SJSA1 (cell line): ENCODE results near the gene EME2. TPM values are rescaled to one million over a fixed set of nuclear protein-coding genes. Genes with fewer than 3 reads are reported as not detected.

Experiments used
- DNase-seq, 2 experiments: peaks; one replicate each; pipeline ENCODE4 v3.0.0-alpha.2; 2015 to 2020; ENCODE audit warnings: low spot score in 2 of 2, low read depth in 1 of 2
- H3K27ac ChIP-seq: fragments of 250-450 bp; sonication (Bioruptor Pico); 2 replicates; pipeline ENCODE4 v1.5.1; 2020; ENCODE audit warnings: mild to moderate bottlenecking, moderate library complexity
- H3K27me3 ChIP-seq: fragments of 250-450 bp; sonication (Bioruptor Pico); replicated peaks from 2 replicates; pipeline ENCODE4 v1.5.1; 2020; ENCODE audit warnings: mild to moderate bottlenecking, moderate library complexity
- H3K36me3 ChIP-seq: fragments of 250-450 bp; sonication (Bioruptor Pico); 2 replicates; pipeline ENCODE4 v1.5.1; 2020; ENCODE audit warnings: mild to moderate bottlenecking
- H3K4me1 ChIP-seq: fragments of 250-450 bp; sonication (Bioruptor Pico); replicated peaks from 2 replicates; pipeline ENCODE4 v1.6.1; 2021; ENCODE audit warnings: mild to moderate bottlenecking
- H3K4me3 ChIP-seq: fragments of 250-450 bp; sonication (Bioruptor Pico); 2 replicates; pipeline ENCODE4 v1.5.1; 2020; ENCODE audit warnings: mild to moderate bottlenecking
- H3K9me3 ChIP-seq: fragments of 250-450 bp; sonication (Bioruptor Pico); replicated peaks from 2 replicates; pipeline ENCODE4 v1.5.1; 2020; ENCODE audit warnings: mild to moderate bottlenecking
- total RNA-seq: library from RNA; depleted of rRNA; stranded (reverse); fragments of >200 nt; shearing (Covaris generic); gene quantifications from 2 replicates; pipeline ENCODE4 v1.2.3, GENCODE V29; 2014

The EME2 gene
- total RNA-seq, 1 experiment from 2014 or later, result 7.7 TPM

GRCh38 chr16:1774448-1774780 lies 1.8 kb downstream of the EME2 start:
- Histone ChIP-seq H3K4me3 (peak overlapping the region; percentile 98), H3K36me3 (peaks cover 82% of the 10 kb centered on the region), H3K4me1 (peaks cover 30% of the 10 kb centered on the region), H3K27me3 (no peaks in the 10 kb centered on the region), H3K9me3 (peaks cover 4% of the 10 kb centered on the region), H3K27ac (no peak overlapping the region)
- DNase-seq, result no peak

GRCh38 chr16:1775006-1775845 lies 2.6 kb downstream of the EME2 start:
- DNase-seq, result no peak
- H3K4me1 ChIP-seq, result peaks cover 29% of the 10 kb centered on the region
- H3K36me3 ChIP-seq, result peaks cover 81% of the 10 kb centered on the region
- peaks cover 4% of the 10 kb centered on the region for H3K9me3 ChIP-seq
- no peaks in the 10 kb centered on the region for H3K27me3 ChIP-seq
- H3K27ac ChIP-seq, result no peak overlapping the region
- H3K4me3 ChIP-seq, result no peak overlapping the region

DNA sequence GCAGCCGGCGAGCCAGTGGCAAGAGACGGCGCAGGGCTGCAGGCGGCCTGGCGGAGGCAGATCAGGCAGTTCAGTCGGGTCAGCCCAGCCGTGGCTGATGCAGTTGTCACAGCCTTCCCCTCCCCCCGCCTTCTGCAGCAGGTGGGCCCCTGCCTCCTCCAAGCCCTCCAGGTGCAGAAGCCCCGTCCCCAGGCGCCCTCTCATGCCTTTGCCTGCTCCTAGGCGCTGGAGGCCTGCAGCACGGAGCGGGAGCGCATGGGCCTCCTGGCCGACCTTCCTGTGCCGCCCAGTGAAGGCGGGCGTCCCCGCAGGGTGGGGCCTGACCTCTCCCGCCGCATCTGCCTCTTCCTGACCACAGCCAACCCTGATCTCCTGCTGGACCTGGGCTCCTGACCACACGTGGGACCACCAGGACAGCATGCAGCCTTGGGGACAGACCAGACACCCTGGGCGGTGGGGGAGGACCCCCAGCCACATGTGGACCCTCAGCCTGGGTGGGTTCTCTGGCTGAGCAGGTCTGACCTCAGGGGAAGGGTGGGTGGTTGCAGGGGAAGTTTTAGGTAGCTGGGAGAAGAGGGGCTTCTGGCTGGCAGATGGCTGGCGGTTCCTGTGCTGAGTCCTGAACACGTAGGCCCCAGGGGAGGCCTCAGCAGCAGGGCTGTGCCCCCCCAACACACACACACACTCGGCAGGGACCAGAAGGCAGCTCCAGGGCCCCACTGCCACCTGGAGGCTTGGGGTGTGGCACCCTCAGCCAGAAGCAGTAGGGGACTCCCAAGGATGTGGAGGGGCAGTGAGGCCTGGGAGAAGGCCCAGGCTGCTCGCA lies 3.4 kb downstream of the EME2 start:
- peaks cover 73% of the 10 kb centered on the region for H3K36me3 ChIP-seq
- H3K27me3 ChIP-seq, result no peaks in the 10 kb centered on the region
- DNase-seq, result no peak
- H3K9me3 ChIP-seq, result peaks cover 4% of the 10 kb centered on the region
- no peak overlapping the region for H3K4me3 ChIP-seq
- H3K4me1 ChIP-seq, result peaks cover 21% of the 10 kb centered on the region
- no peak overlapping the region for H3K27ac ChIP-seq

DNA sequence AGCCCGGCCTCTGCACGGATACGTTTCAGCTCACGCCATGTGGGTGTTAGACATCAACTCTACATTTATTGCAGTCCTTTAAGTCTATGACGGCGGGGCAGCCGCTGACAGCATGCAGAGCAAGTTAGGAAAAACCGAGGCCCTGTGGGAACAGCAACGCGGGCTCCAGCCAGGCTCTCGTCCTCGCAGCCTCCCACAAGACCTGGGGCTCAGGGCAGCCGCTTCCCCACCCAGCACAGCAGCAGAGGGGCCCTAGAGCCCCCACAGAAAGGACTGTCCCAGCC lies 4.0 kb downstream of the EME2 start:
- H3K36me3 ChIP-seq, result peaks cover 70% of the 10 kb centered on the region
- no peak overlapping the region for H3K27ac ChIP-seq
- H3K4me1 ChIP-seq, result peaks cover 22% of the 10 kb centered on the region
- no peaks in the 10 kb centered on the region for H3K27me3 ChIP-seq
- no peak overlapping the region for H3K4me3 ChIP-seq
- H3K9me3 ChIP-seq, result peaks cover 4% of the 10 kb centered on the region
- DNase-seq, result no peak

DNA sequence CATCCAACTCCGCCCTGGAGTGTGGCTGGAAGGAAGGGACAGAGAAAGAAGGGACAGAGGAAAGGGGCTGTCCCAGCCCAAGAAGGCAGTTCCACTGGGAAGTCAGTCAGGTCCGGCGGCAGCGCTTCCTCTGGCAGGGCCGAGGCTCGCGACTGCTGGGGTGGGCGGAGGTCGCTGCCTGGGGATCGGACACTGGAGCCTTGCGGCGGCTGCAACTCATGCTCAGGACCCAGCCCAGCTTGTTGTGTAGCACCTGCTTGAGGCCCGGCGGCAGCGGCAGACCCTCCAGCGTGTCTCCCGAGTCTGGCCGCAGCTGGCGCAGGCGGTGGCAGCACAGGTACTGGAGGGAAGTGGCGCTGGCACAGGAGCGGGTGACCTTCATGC lies 4.4 kb downstream of the EME2 start:
- DNase-seq, result no peak
- Histone ChIP-seq H3K27me3 (no peaks in the 10 kb centered on the region), H3K36me3 (peaks cover 71% of the 10 kb centered on the region), H3K9me3 (peaks cover 4% of the 10 kb centered on the region), H3K4me3 (no peak overlapping the region), H3K27ac (no peak overlapping the region), H3K4me1 (peaks cover 23% of the 10 kb centered on the region)

DNA sequence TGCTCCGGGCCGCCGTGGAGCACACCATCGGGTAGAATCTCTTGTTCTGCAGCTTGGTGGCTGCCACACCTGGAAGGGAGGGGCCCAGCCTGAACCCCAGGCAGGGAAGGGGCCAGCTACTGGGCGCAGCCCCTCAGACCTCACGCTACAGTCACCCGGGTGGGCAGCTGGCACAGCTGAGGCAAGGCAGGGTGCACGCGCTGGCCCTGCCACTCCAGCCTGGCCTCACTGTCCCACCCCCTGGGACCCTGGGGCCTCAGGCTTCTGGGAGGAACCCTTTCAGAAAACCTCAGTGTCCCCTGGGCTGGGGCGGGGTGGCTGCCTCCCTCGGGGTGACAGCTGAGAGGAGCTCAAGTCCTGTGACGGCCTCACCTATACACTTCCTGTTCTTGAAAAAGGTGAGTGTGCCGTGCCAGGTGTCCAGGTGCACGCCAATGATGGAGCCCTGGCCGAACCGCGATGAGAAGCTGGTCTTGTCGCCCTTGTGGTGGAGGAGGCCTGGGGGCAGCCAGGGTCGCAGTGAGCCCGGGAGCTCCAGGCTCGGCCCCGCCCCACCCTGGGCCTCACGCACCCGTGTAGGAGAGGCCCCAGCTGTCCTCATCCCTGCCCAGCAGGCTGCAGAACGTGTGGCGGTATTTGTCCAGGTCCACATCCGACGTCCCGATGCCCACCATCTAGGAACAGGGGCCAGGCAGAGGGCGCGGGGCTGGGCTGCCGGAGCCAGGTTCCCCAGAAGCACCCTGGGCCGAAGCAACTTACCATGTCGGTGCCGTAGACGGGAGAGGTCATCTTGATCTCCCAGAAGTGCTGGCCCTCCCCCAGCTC lies 5.0 kb downstream of the EME2 start:
- no peak overlapping the region for H3K27ac ChIP-seq
- peaks cover 3% of the 10 kb centered on the region for H3K9me3 ChIP-seq
- H3K27me3 ChIP-seq, result no peaks in the 10 kb centered on the region
- H3K36me3 ChIP-seq, result peaks cover 69% of the 10 kb centered on the region
- peaks cover 21% of the 10 kb centered on the region for H3K4me1 ChIP-seq
- H3K4me3 ChIP-seq, result no peak overlapping the region
- DNase-seq, result no peak

DNA sequence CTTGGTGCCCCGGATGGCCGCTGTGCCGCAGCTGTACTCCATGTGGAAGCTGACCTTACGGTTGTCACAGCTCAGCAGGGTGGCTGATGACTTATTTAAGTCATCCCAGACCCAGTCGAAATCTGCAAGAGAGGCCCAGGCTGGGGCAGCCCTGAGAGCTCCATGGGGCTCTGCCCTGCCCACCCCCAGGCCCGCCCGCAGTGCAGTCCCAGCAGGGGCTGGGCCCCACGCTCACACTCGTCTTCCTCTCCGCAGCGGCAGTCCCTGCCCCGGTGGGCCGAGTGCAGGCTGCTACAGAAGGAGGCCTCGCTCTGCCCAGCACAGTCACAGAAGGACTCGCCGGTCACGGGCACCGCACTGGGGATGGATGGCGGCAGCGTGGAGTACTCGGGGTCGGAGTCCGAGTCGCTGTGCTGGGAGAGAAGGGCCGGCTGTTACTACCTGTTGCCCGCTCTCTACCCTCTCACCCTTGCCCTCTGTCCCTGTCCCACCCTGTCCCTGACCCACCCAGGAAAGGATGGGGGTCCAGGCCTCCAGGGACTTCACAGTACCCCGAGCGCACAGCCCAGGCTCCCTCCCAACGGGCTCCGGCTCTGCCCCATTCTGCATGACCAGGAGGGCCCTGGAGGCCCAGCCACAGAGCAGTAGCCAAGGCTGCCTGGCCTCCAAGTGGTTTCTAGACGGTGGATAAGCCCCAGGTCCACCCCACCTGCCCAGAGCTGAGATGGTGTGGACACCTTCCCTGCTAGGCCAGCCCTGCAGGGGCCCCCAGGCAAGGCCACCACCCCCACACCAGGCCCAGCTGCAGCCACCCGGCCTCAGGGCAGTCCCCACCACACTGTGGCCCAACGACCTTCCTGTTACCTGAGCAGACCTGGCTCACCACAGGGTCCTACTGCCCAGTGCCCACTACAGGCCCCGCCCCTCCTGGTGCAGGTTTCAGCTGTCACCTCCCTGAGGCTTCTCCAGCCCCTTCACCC lies 5.9 kb downstream of the EME2 start:
- Histone ChIP-seq H3K9me3 (no peaks in the 10 kb centered on the region), H3K36me3 (peaks cover 67% of the 10 kb centered on the region)
- DNase-seq, result no peak

GRCh38 chr16:1779234-1779701 lies 6.7 kb downstream of the EME2 start:
- H3K27ac ChIP-seq, result no peak overlapping the region
- peaks cover 66% of the 10 kb centered on the region for H3K36me3 ChIP-seq
- H3K4me3 ChIP-seq, result no peak overlapping the region
- H3K9me3 ChIP-seq, result no peaks in the 10 kb centered on the region
- H3K27me3 ChIP-seq, result no peaks in the 10 kb centered on the region
- DNase-seq, result no peak
- H3K4me1 ChIP-seq, result peaks cover 19% of the 10 kb centered on the region

More for the DNA sequence above, 5.9 kb downstream of the EME2 start:
- no peak overlapping the region for H3K27ac ChIP-seq
- H3K27me3 ChIP-seq, result no peaks in the 10 kb centered on the region
- H3K4me3 ChIP-seq, result no peak overlapping the region
- H3K4me1 ChIP-seq, result peaks cover 21% of the 10 kb centered on the region

DNA sequence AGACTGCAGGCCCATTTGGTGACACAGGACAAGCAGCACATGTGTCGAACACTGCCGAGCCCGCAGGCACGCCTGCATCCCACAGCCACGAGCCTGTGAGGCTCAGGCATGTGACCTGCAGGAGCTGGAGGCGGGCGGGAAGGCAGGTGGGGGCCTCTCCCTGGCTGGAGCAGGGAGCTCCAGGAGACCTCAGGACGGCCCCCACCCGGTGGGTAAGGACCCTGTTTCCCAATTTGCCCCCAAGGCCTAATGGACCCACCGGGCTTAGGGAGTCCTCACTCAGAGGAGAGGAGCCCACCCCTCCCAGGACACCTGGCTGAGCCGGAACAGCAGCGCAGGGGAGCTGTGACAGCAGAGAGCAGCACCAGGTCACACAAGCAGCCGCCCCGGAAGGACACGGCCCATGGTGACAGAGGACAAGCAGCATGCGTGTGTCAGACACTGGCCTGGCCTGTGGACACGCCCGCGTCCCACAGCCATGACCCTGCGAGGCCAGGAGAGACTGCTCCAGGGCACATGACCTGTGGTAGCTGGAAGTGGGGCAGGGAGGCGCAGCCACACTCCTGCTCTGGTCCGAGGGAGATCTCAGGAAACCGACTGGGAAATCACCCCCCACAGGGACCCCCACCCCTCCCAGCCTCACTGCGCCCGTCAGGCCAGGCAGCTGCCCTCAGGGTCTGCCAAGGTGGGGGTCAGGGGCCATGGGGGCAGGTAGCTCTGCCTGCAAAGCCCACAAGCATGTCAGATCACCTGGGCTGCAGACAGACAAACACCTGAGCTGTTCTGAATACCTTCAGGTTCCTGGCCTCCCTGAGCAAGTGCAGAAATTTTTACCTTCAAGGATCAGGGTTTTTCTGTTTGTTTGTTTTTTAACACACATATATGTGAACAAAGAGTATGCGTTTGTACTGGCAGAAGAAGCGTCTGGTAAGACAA lies 7.4 kb downstream of the EME2 start:
- peaks cover 62% of the 10 kb centered on the region for H3K36me3 ChIP-seq
- peaks cover 17% of the 10 kb centered on the region for H3K4me1 ChIP-seq
- H3K27me3 ChIP-seq, result no peaks in the 10 kb centered on the region
- H3K4me3 ChIP-seq, result no peak overlapping the region
- no peak for DNase-seq
- no peaks in the 10 kb centered on the region for H3K9me3 ChIP-seq
- H3K27ac ChIP-seq, result no peak overlapping the region

GRCh38 chr16:1780677-1781072 lies 8.1 kb downstream of the EME2 start:
- peaks cover 60% of the 10 kb centered on the region for H3K36me3 ChIP-seq
- H3K9me3 ChIP-seq, result no peaks in the 10 kb centered on the region
- H3K27me3 ChIP-seq, result no peaks in the 10 kb centered on the region
- no peak overlapping the region for H3K4me3 ChIP-seq
- DNase-seq, result no peak
- H3K4me1 ChIP-seq, result peaks cover 17% of the 10 kb centered on the region
- H3K27ac ChIP-seq, result no peak overlapping the region

- DNase-seq, result no peak
Measured at GRCh38 chr16:1781254-1781653, 8.6 kb downstream of the EME2 start.

GRCh38 chr16:1781758-1782407 lies 9.3 kb downstream of the EME2 start:
- H3K4me1 ChIP-seq, result peaks cover 17% of the 10 kb centered on the region
- H3K27me3 ChIP-seq, result no peaks in the 10 kb centered on the region
- H3K9me3 ChIP-seq, result no peaks in the 10 kb centered on the region
- peak in 1 of 2 experiments; percentile 33 for DNase-seq
- peaks cover 62% of the 10 kb centered on the region for H3K36me3 ChIP-seq
- H3K27ac ChIP-seq, result no peak overlapping the region
- H3K4me3 ChIP-seq, result peak overlapping the region; percentile 98

More at GRCh38 chr16:1781254-1781653, 8.6 kb downstream of the EME2 start:
- Histone ChIP-seq H3K4me3 (peak overlapping the region; percentile 98), H3K27me3 (no peaks in the 10 kb centered on the region), H3K36me3 (peaks cover 61% of the 10 kb centered on the region), H3K27ac (no peak overlapping the region), H3K9me3 (no peaks in the 10 kb centered on the region), H3K4me1 (peaks cover 17% of the 10 kb centered on the region)
